Uterus (tissue), 4 donors: ENCODE data around the gene METTL17. TPM values are rescaled to one million over a fixed set of nuclear protein-coding genes. Genes with fewer than 3 reads are reported as not detected.
A peak's percentile ranks its signal among the peaks of the same experiment; 100 is the strongest.

Source experiments
- DNase-seq, 2 donors: peaks; one replicate each; pipeline ENCODE4 v3.0.0-alpha.2; 2019 to 2020
- H3K27ac ChIP-seq, 2 donors: fragments of 200-600 bp; sonication (generic); 1 replicate in 1 of 2; 2 replicates in 1 of 2; pipeline ENCODE4 v1.5.1; 2016 to 2018
- H3K27me3 ChIP-seq, 2 donors: fragments of 200-600 bp; sonication (generic); one replicate each; pipeline ENCODE4 v1.5.1; 2018 to 2019; ENCODE audit warnings: control low read depth in 1 of 2
- H3K36me3 ChIP-seq, 2 donors: fragments of 200-600 bp; sonication (generic); one replicate each; pipeline ENCODE4 v1.5.1; 2019; ENCODE audit warnings: control low read depth in 1 of 2
- H3K4me1 ChIP-seq, 2 donors: fragments of 200-600 bp; sonication (generic); one replicate each; pipeline ENCODE4 v1.5.1; 2018 to 2019; ENCODE audit warnings: control low read depth in 1 of 2
- H3K4me3 ChIP-seq, 2 donors: fragments of 200-600 bp; sonication (generic); 1 replicate in 1 of 2; 2 replicates in 1 of 2; pipeline ENCODE4 v1.5.1; 2018 to 2019; ENCODE audit warnings: mild to moderate bottlenecking in 1 of 2
- H3K9me3 ChIP-seq, 2 donors: fragments of 200-600 bp; sonication (generic); one replicate each; pipeline ENCODE4 v1.5.1; 2019; ENCODE audit warnings: control low read depth in 1 of 2
- POLR2A ChIP-seq, 2 donors: fragments of 450-650 bp; IDR thresholded peaks; one replicate each; pipeline ENCODE4 v1.6.1; 2016; ENCODE audit warnings: antibody characterized with exemption in 2 of 2, mild to moderate bottlenecking in 1 of 2, moderate library complexity in 1 of 2
- intact Hi-C: fragments of 100-400 bp; cut with DNase I; formaldehyde crosslinking; loops from one replicate; pipeline ENCODE4 v1.15.1; 2023; ENCODE audit warnings: low total_unique reads
- total RNA-seq, 4 donors: library from RNA; depleted of rRNA in 3 of 4; stranded (reverse); fragments of >200 nt in 3 of 4; gene quantifications; one replicate each; pipeline versions ENCODE4 v1.1.0 to v1.2.4, GENCODE V29; 2014 to 2023
- TF ChIP-seq, protein P1 (sequence below), 4 experiments: fragments of 200-600 bp in 2 of 4; fragments of 450-650 bp in 2 of 4; sonication (generic) in 2 of 4; IDR thresholded peaks; one replicate each; pipeline ENCODE4 v1.5.1; 2016 to 2019; ENCODE audit warnings: antibody characterized with exemption in 4 of 4, mild to moderate bottlenecking in 2 of 4, moderate library complexity in 1 of 4
- donor health status: DM: yes; HTN: yes; CAD: no.

Gene METTL17
- total RNA-seq, 4 donors from 2014 or later: 46.6 to 73.5 (median 65.9) TPM

DNA sequence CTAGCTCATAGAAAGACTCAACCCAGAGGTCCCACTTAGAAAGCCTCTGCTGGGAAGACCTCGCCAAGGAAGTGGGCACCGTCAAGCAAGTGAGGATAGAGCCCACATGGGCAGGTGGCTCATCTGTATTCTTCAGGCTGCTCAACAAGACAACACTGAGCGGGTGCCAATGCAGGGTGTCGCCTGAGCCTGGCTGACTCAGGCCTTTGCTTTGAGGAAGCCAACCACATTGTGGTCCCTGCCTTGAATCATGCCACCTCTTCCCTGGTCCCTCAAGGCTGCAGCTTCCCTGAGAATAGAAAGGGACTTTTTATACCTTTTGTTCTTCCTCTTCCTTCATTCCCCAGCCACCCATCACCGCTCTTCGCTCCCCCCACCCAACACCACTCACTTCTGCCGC is 47.0 kb downstream of the METTL17 start:
- H3K27ac ChIP-seq: peak overlapping the region; percentile 38 to 93
- peaks cover 0 to 4% of the 10 kb centered on the region in 2 donors for H3K4me1 ChIP-seq
- H3K27me3 ChIP-seq: no peaks in the 10 kb centered on the region
- intact Hi-C loops: no loop called here
- DNase-seq: no peak
- no peak overlapping the region for H3K4me3 ChIP-seq
- no peaks in the 10 kb centered on the region for H3K9me3 ChIP-seq
- H3K36me3 ChIP-seq: no peaks in the 10 kb centered on the region
- TF ChIP-seq, protein P1, sequence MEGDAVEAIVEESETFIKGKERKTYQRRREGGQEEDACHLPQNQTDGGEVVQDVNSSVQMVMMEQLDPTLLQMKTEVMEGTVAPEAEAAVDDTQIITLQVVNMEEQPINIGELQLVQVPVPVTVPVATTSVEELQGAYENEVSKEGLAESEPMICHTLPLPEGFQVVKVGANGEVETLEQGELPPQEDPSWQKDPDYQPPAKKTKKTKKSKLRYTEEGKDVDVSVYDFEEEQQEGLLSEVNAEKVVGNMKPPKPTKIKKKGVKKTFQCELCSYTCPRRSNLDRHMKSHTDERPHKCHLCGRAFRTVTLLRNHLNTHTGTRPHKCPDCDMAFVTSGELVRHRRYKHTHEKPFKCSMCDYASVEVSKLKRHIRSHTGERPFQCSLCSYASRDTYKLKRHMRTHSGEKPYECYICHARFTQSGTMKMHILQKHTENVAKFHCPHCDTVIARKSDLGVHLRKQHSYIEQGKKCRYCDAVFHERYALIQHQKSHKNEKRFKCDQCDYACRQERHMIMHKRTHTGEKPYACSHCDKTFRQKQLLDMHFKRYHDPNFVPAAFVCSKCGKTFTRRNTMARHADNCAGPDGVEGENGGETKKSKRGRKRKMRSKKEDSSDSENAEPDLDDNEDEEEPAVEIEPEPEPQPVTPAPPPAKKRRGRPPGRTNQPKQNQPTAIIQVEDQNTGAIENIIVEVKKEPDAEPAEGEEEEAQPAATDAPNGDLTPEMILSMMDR (IDR thresholded peaks at IDR 0.05): no peak
- no peak for TF ChIP-seq POLR2A (IDR thresholded peaks at IDR 0.05)

DNA sequence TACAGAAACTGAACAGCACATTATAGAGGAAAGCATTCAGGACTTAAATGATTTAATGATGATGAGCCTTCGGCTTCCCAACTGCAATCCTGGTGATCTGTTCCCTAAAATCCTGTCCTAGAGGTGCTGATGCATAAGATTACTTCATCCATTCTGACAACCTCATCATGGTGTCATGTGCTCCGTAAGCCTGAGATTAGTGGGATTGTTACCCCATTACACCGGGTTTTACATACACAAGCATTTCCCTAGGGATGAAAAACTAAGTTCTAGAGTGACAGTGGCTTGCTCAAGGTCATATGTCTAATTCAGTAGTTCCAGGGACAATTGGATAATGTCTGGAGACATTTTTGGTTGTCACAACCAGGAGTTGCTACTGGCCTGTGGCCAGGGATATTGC is 47.4 kb downstream of the METTL17 start:
- TF ChIP-seq, protein P1 (IDR thresholded peaks at IDR 0.05): no peak
- no peak for TF ChIP-seq POLR2A (IDR thresholded peaks at IDR 0.05)
- no peaks in the 10 kb centered on the region for H3K36me3 ChIP-seq
- peak overlapping the region; percentile 38 to 93 for H3K27ac ChIP-seq
- intact Hi-C loops: no loop called here
- H3K4me3 ChIP-seq: no peak overlapping the region
- DNase-seq: no peak
- no peaks in the 10 kb centered on the region for H3K9me3 ChIP-seq
- peaks cover 0 to 4% of the 10 kb centered on the region in 2 donors for H3K4me1 ChIP-seq
- no peaks in the 10 kb centered on the region for H3K27me3 ChIP-seq

DNA sequence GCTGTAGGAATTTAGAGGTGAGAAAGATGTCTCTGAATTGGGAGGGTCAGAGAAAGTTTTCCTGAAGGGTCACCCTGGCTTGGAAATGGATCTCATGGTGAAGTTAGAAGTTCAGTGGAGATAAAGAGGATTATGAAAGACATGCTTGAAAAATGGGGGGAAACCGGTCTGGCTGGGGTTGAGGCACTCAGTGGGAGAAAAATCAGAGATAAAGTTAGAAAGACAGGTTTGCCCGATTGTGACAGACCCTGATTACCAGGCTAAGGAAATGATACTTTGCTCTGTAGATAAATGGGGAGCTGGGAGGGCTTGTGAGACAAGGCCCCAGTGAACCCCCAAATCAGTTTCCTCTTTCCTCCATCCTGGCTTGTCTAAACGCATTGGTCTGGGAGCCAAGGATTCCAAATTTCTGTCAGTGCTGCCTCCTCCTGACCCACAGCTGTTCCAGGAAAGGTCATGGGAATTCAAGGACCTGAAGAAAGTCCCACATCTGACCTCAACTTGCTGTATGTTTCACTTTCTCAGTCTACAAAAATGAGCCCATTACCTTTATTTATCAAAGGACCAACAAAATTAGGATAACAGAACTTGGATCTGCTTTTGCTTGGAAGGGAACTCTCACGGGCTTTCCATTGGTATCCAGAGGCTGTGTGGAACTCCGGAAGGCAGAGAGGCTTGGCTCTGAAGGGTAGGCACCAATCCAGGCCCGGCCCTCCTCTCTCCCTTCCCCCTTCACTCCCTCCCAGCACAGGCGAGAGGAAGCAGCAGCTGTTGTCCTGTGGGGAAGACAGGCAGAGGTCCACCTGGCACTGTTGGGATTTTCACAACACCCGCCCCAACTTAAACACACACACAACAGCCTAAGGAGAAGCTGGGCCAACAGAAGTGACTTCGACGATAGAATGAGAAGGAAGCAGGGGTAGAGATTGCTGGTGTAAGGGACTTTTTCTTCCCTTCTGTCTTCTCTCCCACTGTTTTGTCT is 49.0 kb downstream of the METTL17 start:
- Histone ChIP-seq H3K9me3 (no peaks in the 10 kb centered on the region), H3K27me3 (no peaks in the 10 kb centered on the region), H3K36me3 (no peaks in the 10 kb centered on the region), H3K4me3 (no peak overlapping the region), H3K4me1 (peaks cover 0 to 4% of the 10 kb centered on the region in 2 donors), H3K27ac (peak overlapping the region; percentile 85 to 93)
- intact Hi-C loops: no loop called here
- peak; percentile 39 to 47 for TF ChIP-seq POLR2A (IDR thresholded peaks at IDR 0.05)
- TF ChIP-seq, protein P1 (IDR thresholded peaks at IDR 0.05): peak in 2 of 4 experiments; percentile 7 to 24
- peak; percentile 93 to 95 for DNase-seq

DNA sequence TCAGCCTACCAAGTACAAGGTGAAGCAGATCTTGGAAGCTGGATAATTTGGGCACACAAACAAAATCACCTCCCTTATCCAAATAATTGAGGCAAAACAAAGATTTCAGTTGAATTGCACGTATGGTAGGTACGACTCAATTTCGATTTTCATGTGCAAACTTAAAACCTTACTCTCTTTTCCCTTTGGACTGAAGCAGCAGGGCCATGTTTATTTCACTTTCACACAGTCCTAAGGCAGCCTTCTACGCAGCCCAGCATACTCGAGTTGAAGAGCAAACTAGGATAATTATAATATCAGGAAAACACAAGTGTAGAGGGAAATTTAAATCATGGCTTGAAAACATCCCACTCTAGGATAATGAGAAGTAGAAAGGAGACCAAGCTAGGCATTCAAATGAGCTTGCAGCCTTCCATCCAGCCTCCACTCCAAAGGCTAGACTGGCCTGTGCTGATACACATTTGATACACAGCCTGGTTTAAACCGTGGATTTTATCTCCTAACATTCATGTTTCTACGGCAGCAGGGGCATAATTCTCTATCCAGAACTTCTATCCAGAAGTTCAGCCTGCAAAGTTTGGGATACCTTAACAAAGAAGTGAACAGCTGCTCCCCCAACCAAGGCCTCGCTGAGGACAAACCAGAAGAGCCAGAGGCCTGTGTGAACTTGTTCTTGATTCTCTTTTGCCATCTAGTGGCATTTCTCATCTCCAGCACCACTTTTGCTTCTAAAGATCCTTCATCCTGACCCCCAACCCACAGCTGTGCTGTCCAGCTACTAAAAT is 50.0 kb downstream of the METTL17 start:
- Histone ChIP-seq H3K27me3 (no peaks in the 10 kb centered on the region), H3K4me1 (peaks cover 0 to 4% of the 10 kb centered on the region in 2 donors), H3K4me3 (no peak overlapping the region), H3K36me3 (no peaks in the 10 kb centered on the region), H3K9me3 (no peaks in the 10 kb centered on the region), H3K27ac (peak overlapping the region; percentile 85 to 93)
- DNase-seq: peak; percentile 60 to 72
- intact Hi-C loops: no loop called here
- TF ChIP-seq POLR2A (IDR thresholded peaks at IDR 0.05): no peak
- TF ChIP-seq, protein P1 (IDR thresholded peaks at IDR 0.05): peak; percentile 77 to 90 (median 80)
